Activated naive CD4-positive, alpha-beta T cell treated with anti-CD3 and anti-CD28 coated beads, Interleukin-2, amount 50 U/mL, for 16 hours (primary cell): ENCODE data around the gene MRPL39.

Experiments
- DNase-seq: peaks from one replicate; pipeline ENCODE4 v3.0.0-alpha.2; 2020

Gene MRPL39

DNA sequence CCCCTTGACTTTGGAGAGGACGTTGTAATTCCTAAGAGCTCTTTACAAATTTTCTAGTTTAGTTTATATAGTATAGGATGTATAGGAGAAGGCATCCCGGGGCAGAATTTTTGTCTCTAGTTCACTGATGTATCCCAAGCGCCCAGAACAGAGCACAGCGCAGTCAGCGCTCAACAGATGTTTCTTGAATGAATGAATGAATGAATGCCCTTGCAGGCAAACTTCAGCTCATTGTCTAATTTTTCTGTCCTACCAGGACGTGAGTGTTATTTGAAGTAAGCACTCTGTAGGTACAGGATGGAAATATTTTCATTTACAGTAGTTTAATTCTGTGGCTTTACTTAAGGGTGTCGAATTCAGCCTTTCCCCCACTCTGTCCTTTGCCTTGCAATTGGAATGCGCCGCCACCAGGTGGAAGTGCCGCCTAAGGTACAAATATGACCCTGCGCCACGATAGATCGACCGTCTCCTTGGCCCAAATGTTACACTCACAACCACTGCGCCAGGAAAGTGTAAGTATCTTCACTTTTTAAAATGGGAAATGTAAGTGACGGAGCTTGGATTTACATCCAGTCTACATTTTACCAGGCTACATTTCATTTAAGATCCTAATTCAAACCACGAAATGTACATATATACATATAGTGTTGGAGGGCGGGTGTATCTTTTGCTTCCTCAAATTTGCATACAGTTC, 910 bp upstream of the MRPL39 start:
- peak; percentile 78 for DNase-seq

DNA sequence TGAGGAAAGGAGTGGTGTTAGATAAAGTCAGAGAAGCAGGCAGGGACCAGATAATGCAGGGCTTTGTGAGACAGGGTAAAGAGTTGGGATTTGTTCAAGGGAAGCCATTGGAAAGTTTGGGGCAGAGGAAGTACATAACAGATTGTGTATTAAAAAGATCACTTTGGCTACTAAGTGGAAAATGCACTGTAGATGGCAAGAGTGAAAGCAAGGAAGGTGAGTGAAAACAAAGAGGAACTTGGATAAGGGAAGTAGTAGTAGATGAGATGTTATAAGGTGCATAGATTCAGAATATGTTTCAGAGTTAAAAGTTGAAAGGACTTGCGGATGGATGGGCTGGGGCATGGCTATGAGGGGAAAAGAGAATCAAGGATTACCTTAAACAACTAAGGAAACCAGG, 17.4 kb downstream of the MRPL39 start:
- DNase-seq: no peak

DNA sequence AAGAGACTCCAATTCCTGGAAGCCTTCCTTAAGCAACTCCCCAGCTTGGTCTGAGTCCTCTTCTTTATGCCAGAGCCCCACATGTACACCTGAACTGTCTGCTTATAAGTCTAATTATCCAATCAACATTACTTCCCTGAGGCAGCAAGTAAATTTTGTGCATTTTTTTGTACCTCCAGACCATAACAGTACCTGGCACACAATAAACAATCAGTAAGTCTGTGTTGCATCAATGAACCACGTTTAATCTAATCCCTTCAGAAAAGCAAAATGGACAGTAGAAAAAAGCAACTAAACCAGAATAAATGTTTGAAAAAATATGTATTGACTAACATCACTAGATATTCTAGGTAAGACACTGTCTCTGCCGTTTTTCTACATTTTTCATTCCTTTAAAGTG, 20.5 kb downstream of the MRPL39 start:
- DNase-seq: no peak

DNA sequence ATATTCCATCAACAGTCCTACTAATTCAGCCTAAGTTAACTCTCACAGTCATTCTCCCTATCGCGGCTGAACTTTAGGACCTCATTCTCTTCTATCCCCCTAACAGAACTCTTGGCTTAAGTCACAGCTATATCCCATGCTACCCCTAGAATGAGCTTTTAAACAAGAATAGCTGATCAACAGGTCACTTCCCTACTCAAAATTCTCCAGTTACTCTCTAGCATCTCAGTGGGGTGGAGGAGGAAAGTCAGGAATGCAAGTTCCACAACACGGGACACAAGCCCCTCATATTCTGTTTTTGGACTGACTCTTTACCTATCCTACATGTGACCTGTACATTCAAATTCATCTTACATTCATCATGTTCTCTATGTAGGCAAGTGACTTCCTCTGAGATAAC, 21.0 kb downstream of the MRPL39 start:
- no peak for DNase-seq

DNA sequence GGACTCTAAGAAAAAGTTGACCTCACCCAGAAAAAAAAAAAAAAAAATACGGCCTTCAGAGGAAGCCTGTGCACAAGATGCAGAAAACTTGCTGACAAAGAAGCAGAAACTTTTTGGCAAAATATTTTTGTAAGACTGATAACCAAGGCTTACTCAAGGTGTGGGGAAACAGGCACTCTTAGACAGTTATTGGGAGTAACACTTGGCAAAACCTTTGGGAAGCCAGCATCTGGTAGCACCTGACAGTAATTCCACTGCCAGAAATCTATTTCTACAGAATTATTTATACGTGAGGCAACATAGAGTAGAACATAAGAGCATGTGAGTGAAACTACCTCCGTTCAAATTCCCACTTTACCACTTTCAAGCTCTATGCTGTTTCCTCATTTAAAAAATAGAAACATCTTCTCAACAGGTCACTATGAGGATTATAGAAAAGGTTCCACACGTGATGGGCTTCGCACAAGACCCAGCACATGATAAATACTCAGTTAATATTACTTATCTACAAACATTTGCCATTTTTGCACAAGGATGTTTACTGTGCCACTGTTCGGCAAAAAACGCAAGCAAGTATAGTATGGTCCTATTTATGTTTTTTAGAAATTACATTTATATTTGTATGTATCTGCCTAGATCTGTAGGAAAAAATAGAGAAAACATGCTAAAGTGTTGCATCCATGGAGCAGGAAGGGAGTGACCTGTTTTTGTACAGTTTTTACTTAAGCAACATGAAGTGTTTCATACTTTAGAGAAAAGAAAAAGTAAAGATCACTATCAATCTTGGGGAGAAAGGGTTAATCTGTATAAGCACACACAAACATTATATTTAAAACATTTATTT, 22.2 kb downstream of the MRPL39 start:
- DNase-seq: no peak

DNA sequence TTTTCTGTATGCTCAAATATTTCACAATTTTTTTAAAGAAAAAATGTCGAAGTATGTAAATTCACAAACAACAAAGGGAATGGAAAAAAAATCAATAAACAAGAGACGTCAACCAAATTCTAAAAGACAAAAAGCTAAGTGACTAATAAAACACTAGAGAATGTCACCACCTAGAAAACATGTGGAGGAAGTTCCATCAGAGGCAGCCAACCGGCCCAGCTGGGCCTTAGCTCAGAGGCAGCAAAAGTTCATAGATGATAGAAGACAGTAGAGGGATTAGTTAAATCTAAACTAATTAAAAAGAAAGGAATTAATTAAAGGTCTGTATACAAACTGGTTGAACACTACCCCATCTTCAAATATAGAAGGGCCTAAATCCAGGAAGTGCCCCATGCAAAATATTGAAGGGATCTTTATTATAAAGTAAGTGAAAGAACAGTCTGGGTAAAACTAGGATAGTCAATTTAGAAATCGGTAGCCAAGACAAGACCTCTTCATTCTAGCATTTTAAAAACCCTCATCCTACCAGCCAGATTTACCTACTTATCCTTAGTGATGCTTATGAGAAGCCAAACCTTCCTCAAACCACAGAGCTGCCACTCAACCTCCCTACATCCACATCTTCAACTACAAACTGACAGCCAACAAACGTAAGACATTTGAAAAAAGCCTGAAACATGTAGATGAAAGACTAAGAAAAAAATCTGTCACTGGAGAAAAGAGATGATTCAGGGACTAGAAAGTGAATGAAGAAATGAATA, 23.7 kb downstream of the MRPL39 start:
- peak; percentile 41 for DNase-seq

GRCh38 chr21:25582888-25583287, 24.4 kb downstream of the MRPL39 start:
- no peak for DNase-seq

DNA sequence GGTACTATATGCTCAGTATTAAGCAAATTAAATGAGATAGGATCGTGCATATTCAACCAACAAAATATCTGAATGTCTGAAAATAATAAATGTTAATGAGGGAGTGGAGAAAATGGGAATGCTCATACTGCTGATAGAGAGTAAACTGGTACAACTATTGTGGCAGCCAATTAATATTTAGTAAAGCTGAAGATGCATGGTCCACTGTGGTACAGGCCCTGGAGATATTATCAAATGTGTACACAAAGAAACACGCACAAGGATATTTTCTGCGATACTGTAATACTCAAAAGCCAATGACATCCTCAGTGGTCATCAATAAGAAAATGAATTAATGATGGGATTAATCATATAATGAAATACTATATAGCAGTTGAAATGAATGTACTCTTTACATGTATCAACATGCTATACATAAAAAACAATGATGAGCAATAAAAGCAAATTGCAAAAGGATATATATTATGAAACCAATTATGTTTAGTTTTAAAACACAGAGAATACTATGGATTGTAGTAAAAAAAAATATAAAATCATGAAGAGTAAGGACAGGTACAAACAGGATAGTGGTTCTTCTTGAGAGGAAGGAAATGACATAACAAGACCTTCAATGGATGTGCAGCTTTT, 25.0 kb downstream of the MRPL39 start:
- no peak for DNase-seq

GRCh38 chr21:25581582-25581981, 25.7 kb downstream of the MRPL39 start:
- no peak for DNase-seq

- DNase-seq: no peak
Measured at GRCh38 chr21:25580912-25581260, 26.4 kb downstream of the MRPL39 start.

GRCh38 chr21:25579226-25580013, 27.9 kb downstream of the MRPL39 start:
- DNase-seq: no peak

DNA sequence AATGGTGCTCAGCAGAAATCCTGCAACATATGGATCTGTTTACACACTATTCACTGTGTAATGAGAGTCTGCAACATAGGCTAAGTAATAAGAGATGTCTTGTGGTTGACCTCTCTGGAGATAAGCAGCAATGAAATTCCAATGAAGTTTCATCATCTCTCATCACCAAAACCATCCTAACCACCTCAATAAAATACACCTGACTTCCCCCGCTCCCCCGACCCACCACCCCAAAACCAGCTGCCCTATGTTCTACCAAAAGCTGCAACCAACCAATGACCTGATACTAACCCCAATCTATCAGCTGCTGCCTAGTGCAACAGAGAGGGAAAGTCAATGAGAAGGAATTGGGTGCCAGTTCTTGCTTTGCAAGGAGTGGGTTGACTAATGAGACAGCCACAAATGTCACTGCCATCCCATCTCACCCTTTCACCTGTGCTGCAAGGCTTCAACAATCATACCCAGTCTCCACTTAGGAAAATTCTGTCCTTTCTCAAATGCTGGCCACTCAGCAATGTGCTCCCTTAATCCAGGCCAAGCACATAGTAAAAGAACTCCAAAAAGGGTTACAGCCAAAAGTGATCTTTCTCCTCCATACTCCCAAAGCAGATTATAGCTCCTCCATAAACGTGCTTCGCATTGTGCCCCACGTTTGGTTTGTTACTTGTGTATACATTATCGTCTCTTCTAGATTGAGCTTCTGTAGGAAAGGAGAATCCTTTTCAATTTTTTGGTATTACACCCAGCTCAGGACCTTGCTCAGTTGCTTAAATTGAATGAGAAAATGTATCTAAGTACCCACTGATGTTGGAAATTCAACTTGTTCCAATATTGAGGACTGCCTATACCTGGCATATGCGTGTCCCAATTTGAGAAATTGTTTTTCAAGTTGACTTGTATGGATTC, 29.0 kb downstream of the MRPL39 start:
- peak; percentile 58 for DNase-seq

GRCh38 chr21:25577424-25578055, 29.7 kb downstream of the MRPL39 start:
- DNase-seq: no peak

DNA sequence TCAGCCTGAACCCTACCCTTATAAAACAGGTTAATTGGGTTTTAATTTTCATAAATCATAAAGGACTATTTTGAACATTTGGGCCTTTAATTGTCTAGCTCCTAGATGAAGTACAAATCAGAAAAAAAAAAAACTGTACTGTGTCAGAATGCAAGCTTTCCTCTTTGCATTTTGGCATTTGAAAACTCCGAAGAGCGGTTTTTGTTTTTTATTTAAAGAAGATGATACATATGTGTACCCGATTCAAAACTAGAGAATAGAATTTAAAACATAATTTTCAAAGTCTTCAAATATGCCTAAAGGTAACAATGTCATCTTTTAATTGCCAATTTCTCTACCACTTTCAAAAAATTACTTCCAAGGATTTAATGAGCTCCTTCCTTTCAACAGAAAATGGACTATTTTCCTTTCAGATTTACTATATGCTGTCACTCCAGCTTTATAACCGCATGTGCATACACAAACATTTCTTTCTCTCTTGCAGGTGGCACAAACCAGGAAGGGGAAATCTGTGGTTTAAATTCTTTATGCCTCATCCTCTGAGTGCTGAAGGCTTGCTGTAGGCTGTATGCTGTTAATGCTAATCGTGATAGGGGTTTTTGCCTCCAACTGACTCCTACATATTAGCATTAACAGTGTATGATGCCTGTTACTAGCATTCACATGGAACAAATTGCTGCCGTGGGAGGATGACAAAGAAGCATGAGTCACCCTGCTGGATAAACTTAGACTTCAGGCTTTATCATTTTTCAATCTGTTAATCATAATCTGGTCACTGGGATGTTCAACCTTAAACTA, 33.7 kb downstream of the MRPL39 start:
- DNase-seq: peak; percentile 79

DNA sequence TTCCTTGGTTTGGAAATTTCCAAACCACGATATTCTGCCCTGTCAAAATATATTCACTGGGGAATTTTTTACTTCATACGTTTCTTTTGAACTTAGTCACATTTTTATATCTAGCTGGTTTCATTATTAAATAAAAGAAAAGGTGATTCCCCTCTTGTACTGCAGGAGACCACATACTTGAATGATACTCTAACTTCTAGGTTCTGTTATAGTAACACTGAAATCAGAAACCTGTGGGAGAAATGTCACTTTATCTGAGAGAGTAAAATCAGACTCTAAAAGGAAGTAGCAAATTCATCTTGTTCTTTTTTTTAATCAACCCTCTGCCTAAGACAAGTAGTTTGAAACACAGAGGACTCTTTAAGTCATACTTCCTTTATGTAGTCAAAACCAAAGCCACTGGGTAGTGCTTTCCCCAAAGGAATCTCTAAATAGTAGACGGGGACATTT, 34.4 kb downstream of the MRPL39 start:
- DNase-seq: no peak

DNA sequence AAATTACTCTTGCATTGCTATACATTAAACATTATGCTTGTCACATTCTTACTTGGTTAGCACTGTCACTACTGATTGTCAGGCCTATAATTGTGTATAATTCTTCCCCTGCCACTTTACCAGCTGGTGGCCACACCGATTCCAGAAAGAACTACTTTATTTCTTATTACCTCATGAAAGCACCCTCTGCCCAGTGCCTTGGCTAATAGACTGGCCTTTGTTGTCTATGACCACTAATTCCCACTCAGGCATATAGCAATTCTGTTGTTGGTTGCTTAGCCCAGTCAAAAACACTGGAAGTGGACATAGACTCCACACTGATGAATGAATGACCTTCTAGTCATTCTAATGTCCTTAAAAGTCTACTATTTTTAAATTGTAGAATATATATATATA, 35.6 kb downstream of the MRPL39 start:
- DNase-seq: no peak

DNA sequence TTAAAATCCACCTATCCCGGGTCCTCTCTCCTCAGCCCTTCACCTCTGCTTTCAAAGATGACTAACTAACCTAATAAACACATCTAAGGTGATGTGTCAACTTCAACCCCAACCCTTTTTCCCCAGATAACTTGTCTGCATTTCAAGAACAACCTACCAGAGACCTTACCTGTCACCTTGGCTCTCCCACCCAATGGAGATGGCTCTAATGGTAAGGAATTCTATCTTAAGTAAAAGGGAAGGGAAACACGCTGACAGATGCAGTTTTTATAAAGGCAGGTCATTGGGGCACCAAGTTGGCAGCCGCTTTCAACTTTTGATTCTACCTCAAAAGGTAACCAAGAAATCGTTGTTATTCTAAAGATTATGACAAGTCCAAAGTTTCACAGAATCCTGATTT, 37.6 kb downstream of the MRPL39 start:
- DNase-seq: no peak

DNA sequence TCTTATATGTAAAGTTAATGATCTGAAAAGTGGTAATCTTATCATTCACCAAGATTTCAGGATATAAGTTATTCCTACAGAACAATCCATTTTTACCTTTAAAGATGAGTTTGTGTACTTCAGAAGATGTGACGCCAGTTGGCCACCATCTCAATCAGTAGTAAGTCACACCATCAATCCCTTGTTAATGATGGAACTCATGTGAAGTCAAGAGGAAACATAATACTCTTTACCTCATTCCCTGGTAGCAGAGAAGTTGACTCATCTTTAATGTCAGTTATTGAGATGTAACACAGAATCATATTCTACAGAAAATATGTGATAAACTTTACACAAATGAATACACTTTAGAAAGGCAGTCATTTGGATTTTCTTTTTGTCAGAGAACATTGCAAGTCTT, 38.2 kb downstream of the MRPL39 start:
- DNase-seq: no peak

GRCh38 chr21:25568246-25568645, 39.0 kb downstream of the MRPL39 start:
- peak; percentile 40 for DNase-seq

GRCh38 chr21:25567472-25567871, 39.8 kb downstream of the MRPL39 start:
- no peak for DNase-seq
